ENCODE results near the gene SEPHS2. TPM values are rescaled to one million over a fixed set of nuclear protein-coding genes. Genes with fewer than 3 reads are reported as not detected.

Gene SEPHS2
- total RNA-seq (10 to 100 TPM; 10.7 to 60.5 (median 46.2) TPM), polyA plus RNA-seq (10 to 100 TPM; 18.9 to 54.5 (median 21.9) TPM)
- long read RNA-seq, donor 1, transcript SEPHS2-201 (1 exons, 2,551 nt), result major isoform, 56 of 56 reads
- long read RNA-seq, donor 1, partial matches to known transcripts, result 0 of 56 reads
- long read RNA-seq, donor 1, other reads (novel, unspliced or antisense), result 0 of 56 reads
- long read RNA-seq, donor 2, transcript SEPHS2-201 (1 exons, 2,551 nt), result major isoform, 27 of 27 reads
- long read RNA-seq, donor 2, partial matches to known transcripts, result 0 of 27 reads
- long read RNA-seq, donor 2, other reads (novel, unspliced or antisense), result 0 of 27 reads
- long read RNA-seq, donor 3, transcript SEPHS2-201 (1 exons, 2,551 nt), result major isoform, 32 of 32 reads
- long read RNA-seq, donor 3, partial matches to known transcripts, result 0 of 32 reads
- long read RNA-seq, donor 3, other reads (novel, unspliced or antisense), result 0 of 32 reads
- long read RNA-seq, donor 4, transcript SEPHS2-201 (1 exons, 2,551 nt), result major isoform, 71 of 71 reads
- long read RNA-seq, donor 4, partial matches to known transcripts, result 0 of 71 reads
- long read RNA-seq, donor 4, other reads (novel, unspliced or antisense), result 0 of 71 reads
- long read RNA-seq, donor 5, transcript SEPHS2-201 (1 exons, 2,551 nt), result major isoform, 221 of 221 reads
- long read RNA-seq, donor 5, partial matches to known transcripts, result 0 of 221 reads
- long read RNA-seq, donor 5, other reads (novel, unspliced or antisense), result 0 of 221 reads
- long read RNA-seq, donor 6, transcript SEPHS2-201 (1 exons, 2,551 nt), result major isoform, 8 of 8 reads
- long read RNA-seq, donor 6, partial matches to known transcripts, result 0 of 8 reads
- long read RNA-seq, donor 6, other reads (novel, unspliced or antisense), result 0 of 8 reads
- long read RNA-seq, donor 7, transcript SEPHS2-201 (1 exons, 2,551 nt), result major isoform, 16 of 16 reads
- long read RNA-seq, donor 7, partial matches to known transcripts, result 0 of 16 reads
- long read RNA-seq, donor 7, other reads (novel, unspliced or antisense), result 0 of 16 reads
- long read RNA-seq, donor 8, transcript SEPHS2-201 (1 exons, 2,551 nt), result major isoform, 63 of 63 reads
- long read RNA-seq, donor 8, partial matches to known transcripts, result 0 of 63 reads
- long read RNA-seq, donor 8, other reads (novel, unspliced or antisense), result 0 of 63 reads
- long read RNA-seq, donor 9, transcript SEPHS2-201 (1 exons, 2,551 nt), result major isoform, 23 of 23 reads
- long read RNA-seq, donor 9, partial matches to known transcripts, result 0 of 23 reads
- long read RNA-seq, donor 9, other reads (novel, unspliced or antisense), result 0 of 23 reads
- long read RNA-seq, donor 10, transcript SEPHS2-201 (1 exons, 2,551 nt), result major isoform, 28 of 28 reads
- long read RNA-seq, donor 10, partial matches to known transcripts, result 0 of 28 reads
- long read RNA-seq, donor 10, other reads (novel, unspliced or antisense), result 0 of 28 reads

- no peaks in the 10 kb centered on the region for H3K9me3 ChIP-seq (replicated peaks in 1 of 3)
- whole genome bisulfite sequencing, 4 donors, result 0 to 2% (median 0%) methylated on average over 16 to 59 of the region's 59 CpGs
- peak; percentile 97 to 100 (median 99) for DNase-seq
- TF ChIP-seq POLR2A (IDR thresholded peaks at IDR 0.05) (peak; percentile 88 to 92), CTCF (IDR thresholded peaks at IDR 0.05) (peak in 5 of 6 experiments; percentile 13 to 36 (median 26))
- intact Hi-C loops (cut with DNase I), result loop anchor here (5.0 to 10.0 kb wide), 2 partner anchors 79 to 82 kb away; partner anchors contain the start of gene ZNF768 (in 2 of the 2)
- H3K27me3 ChIP-seq, result no peaks in the 10 kb centered on the region
- no peaks in the 10 kb centered on the region for H3K36me3 ChIP-seq (replicated peaks in 1 of 2)
- H3K27ac ChIP-seq, result peak within 1 kb of the TSS; percentile 70 to 96 (median 87)
- peak within 1 kb of the TSS; percentile 28 to 94 (median 77) for H3K4me3 ChIP-seq
- H3K4me1 ChIP-seq (replicated peaks in 1 of 2), result peaks cover 11 to 25% of the 10 kb centered on the region in 2 donors
Measured at GRCh38 chr16:30445408-30446202, at the start of gene SEPHS2. Gene SEPHS2, minus strand, starts transcription at chr16:30445874. Its CDS starts 147 bp downstream, at chr16:30445727.

- TF ChIP-seq POLR2A (IDR thresholded peaks at IDR 0.05) (no peak), CTCF (IDR thresholded peaks at IDR 0.05) (no peak)
- Histone ChIP-seq H3K27me3 (no peaks in the 10 kb centered on the region), H3K4me3 (no peak overlapping the region), H3K27ac (no peak overlapping the region), H3K36me3 (replicated peaks in 1 of 2) (no peaks in the 10 kb centered on the region), H3K4me1 (replicated peaks in 1 of 2) (peaks cover 0 to 10% of the 10 kb centered on the region in 2 donors), H3K9me3 (replicated peaks in 1 of 3) (no peaks in the 10 kb centered on the region)
- WGBS, 4 donors, result 64 to 95% (median 74%) methylated on average over 7 to 12 of the region's 12 CpGs
- intact Hi-C loops (cut with DNase I), result no loop called here
- no peak for DNase-seq
Measured at GRCh38 chr16:30494709-30495108, 49.0 kb upstream of the SEPHS2 start.

GRCh38 chr16:30493941-30494488 is 48.3 kb upstream of the SEPHS2 start:
- TF ChIP-seq CTCF (IDR thresholded peaks at IDR 0.05) (no peak), POLR2A (IDR thresholded peaks at IDR 0.05) (no peak)
- H3K9me3 ChIP-seq (replicated peaks in 1 of 3), result no peaks in the 10 kb centered on the region
- no peaks in the 10 kb centered on the region for H3K36me3 ChIP-seq (replicated peaks in 1 of 2)
- no peak overlapping the region for H3K4me3 ChIP-seq
- H3K4me1 ChIP-seq (replicated peaks in 1 of 2), result peaks cover 0 to 10% of the 10 kb centered on the region in 2 donors
- H3K27me3 ChIP-seq, result no peaks in the 10 kb centered on the region
- no peak for DNase-seq
- intact Hi-C loops (cut with DNase I), result no loop called here
- H3K27ac ChIP-seq, result no peak overlapping the region
- WGBS, 4 donors, result 76 to 85% (median 80%) methylated on average over 10 to 11 of the region's 11 CpGs
